Left lung (tissue), 10 donors: ENCODE data around the gene APOE. TPM values are rescaled to one million over a fixed set of nuclear protein-coding genes. Genes with fewer than 3 reads are reported as not detected.
"Not testable (repeated sequence)": the region's sequence is repeated elsewhere in the genome, so short reads cannot be mapped to it uniquely, and the experiment has no call there.

Experiments used
- ATAC-seq: fragments of 200-7000 bp; cut with Tn5 transposase; one replicate; pipeline ENCODE4 v1.9.1; 2020; ENCODE audit warnings: moderate library complexity
- DNase-seq, 4 donors: peaks; one replicate each; pipeline ENCODE4 v3.0.0-alpha.2; 2013 to 2020
- H3K27ac ChIP-seq, 2 donors: fragments of 200-600 bp; sonication (generic) in 1 of 2; one replicate each; pipeline versions ENCODE4 v1.5.0 to v1.8.0; 2020 to 2021
- H3K27me3 ChIP-seq, 2 donors: fragments of 200-600 bp; sonication (generic) in 1 of 2; one replicate each; pipeline versions ENCODE4 v1.5.0 to v1.8.0; 2020 to 2021
- H3K36me3 ChIP-seq, 2 donors: fragments of 200-600 bp; sonication (generic) in 1 of 2; one replicate each; pipeline versions ENCODE4 v1.5.0 to v1.8.0; 2020 to 2021
- H3K4me1 ChIP-seq, 2 donors: fragments of 200-600 bp; one replicate each; pipeline ENCODE4 v1.8.0; 2021
- H3K4me3 ChIP-seq, 2 donors: fragments of 200-600 bp; sonication (generic) in 1 of 2; one replicate each; pipeline versions ENCODE4 v1.5.0 to v1.8.0; 2020 to 2021; ENCODE audit warnings: mild to moderate bottlenecking in 1 of 2
- H3K9me3 ChIP-seq, 2 donors: fragments of 200-600 bp; sonication (generic) in 1 of 2; one replicate each; pipeline versions ENCODE4 v1.5.0 to v1.8.0; 2020 to 2021
- intact Hi-C, 2 donors: fragments of 100-400 bp; cut with DNase I; formaldehyde crosslinking; loops; one replicate each; pipeline versions ENCODE4 v1.11.2 to v1.14.2; 2022
- polyA plus RNA-seq, 6 donors: library from polyadenylated mRNA; unstranded; fragments of 120-200 nt; gene quantifications; one replicate each; pipeline ENCODE4 v1.2.1, GENCODE V29; 2013; ENCODE audit not compliant: insufficient read length in 6 of 6
- total RNA-seq, 2 donors: library from RNA; stranded (reverse); fragmentation: NEBNext Ultra II Directional; extraction: Animal tissue kit (Norgen Biotek cat#: 25700); gene quantifications; one replicate each; pipeline ENCODE4 v1.2.1, GENCODE V29; 2021
- TF ChIP-seq, protein P1 (sequence below), 2 donors: fragments of 200-600 bp; sonication (generic) in 1 of 2; IDR thresholded peaks; one replicate each; pipeline versions ENCODE4 v1.5.0 to v1.8.0; 2021; ENCODE audit warnings: antibody characterized with exemption in 2 of 2
- donor health status: DM: no; HTN: yes; CAD: no.
- donor health status: DM: no; HTN: no; CAD: no.

Gene APOE
- total and polyA plus RNA-seq, 8 donors = 22.6 to 757 (median 37.7) TPM

DNA sequence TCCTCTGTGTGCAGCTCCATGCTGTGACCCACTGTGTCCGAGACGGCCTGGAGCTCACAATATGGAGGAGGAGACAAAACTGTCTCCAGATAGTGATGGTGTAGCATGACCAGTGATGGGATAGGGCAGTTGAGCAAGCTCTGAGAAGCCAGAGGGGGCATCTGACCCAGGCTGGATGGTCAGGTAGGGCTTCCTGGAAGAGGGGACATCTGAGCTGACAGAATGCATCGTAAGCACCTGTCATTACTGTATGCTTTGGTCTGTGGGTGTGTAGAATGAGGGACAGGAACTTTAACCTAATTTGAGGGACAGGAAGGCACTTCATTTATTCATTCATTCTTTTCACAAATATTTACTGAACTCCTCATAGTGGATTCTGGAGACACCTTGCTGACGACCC is 21.0 kb upstream of the APOE start:
- intact Hi-C loops = no loop called here
- Histone ChIP-seq H3K9me3 (no peaks in the 10 kb centered on the region), H3K36me3 (peaks cover 0 to 61% of the 10 kb centered on the region in 2 donors), H3K4me3 (no peak overlapping the region), H3K27ac (no peak overlapping the region), H3K27me3 (no peaks in the 10 kb centered on the region), H3K4me1 (peaks cover under 1 to 5% of the 10 kb centered on the region in 2 donors)
- ATAC-seq = no peak
- TF ChIP-seq, protein P1, sequence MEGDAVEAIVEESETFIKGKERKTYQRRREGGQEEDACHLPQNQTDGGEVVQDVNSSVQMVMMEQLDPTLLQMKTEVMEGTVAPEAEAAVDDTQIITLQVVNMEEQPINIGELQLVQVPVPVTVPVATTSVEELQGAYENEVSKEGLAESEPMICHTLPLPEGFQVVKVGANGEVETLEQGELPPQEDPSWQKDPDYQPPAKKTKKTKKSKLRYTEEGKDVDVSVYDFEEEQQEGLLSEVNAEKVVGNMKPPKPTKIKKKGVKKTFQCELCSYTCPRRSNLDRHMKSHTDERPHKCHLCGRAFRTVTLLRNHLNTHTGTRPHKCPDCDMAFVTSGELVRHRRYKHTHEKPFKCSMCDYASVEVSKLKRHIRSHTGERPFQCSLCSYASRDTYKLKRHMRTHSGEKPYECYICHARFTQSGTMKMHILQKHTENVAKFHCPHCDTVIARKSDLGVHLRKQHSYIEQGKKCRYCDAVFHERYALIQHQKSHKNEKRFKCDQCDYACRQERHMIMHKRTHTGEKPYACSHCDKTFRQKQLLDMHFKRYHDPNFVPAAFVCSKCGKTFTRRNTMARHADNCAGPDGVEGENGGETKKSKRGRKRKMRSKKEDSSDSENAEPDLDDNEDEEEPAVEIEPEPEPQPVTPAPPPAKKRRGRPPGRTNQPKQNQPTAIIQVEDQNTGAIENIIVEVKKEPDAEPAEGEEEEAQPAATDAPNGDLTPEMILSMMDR (IDR thresholded peaks at IDR 0.05) = no peak
- DNase-seq = no peak

DNA sequence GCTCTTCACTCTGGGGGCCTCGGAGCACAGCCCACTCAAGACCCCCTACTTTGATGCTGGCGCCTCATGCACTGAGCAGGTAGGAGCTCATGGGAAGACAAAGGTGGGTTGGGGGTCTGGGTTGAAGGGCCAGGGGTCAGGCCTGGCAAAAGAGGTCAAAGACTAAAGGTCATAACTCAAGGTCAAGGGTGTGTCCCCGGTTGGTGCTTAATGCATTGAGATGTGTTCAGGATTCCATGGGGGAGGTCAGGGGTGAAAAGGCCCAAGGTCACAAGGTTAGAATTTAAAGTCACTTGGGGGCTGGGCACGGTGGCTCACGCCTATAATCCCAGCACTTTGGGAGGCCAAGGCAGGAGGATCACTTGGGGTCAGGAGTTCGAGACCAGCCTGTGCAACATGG is 19.5 kb upstream of the APOE start:
- no peak for ATAC-seq
- Histone ChIP-seq H3K27ac (no peak overlapping the region), H3K4me1 (peaks cover 6 to 8% of the 10 kb centered on the region in 2 donors), H3K9me3 (no peaks in the 10 kb centered on the region), H3K4me3 (no peak overlapping the region), H3K36me3 (peaks cover 0 to 54% of the 10 kb centered on the region in 2 donors), H3K27me3 (no peaks in the 10 kb centered on the region)
- TF ChIP-seq, protein P1 (IDR thresholded peaks at IDR 0.05) = no peak
- intact Hi-C loops = no loop called here
- no peak for DNase-seq

DNA sequence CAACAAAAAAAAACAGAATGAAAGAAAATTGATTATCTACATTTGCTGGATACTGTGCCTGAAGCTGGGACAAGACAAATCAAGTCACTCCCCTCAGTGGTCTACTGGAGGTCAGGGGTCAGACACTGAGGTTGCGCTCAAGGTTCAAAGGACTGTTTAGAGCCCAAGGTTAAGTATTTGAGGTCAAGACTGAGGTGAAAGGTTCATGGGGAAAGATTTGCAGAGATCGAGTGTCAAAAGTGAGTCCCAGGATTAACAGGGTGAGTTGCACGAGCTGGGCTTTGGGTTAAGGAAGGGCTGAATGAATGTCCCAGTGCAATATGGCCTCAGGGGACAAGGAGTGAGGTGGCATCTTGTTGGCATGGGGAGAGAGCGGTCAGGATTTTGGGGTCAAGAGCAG is 17.9 kb upstream of the APOE start:
- no peak overlapping the region for H3K27ac ChIP-seq
- peaks cover 0 to 53% of the 10 kb centered on the region in 2 donors for H3K36me3 ChIP-seq
- TF ChIP-seq, protein P1 (IDR thresholded peaks at IDR 0.05) = no peak
- ATAC-seq = no peak
- no peaks in the 10 kb centered on the region for H3K9me3 ChIP-seq
- no peak overlapping the region for H3K4me3 ChIP-seq
- no peak for DNase-seq
- H3K4me1 ChIP-seq = peaks cover 16 to 22% of the 10 kb centered on the region in 2 donors
- H3K27me3 ChIP-seq = no peaks in the 10 kb centered on the region
- intact Hi-C loops = no loop called here

DNA sequence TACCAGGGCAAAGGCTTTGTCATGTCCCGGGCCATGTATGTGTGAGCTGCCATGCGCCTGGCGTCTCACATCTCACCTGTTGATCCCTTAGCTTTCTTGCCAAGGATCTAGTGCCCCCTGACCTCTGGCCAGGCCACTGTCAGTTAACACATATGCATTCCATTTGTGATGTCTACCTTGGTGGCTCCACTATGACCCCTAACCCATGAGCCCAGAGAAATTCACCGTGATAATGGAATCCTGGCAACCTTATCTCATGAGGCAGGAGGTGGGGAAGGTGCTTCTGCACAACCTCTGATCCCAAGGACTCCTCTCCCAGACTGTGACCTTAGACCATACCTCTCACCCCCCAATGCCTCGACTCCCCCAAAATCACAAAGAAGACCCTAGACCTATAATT is 17.3 kb upstream of the APOE start:
- ATAC-seq, H3K4me3 ChIP-seq, H3K27ac ChIP-seq, DNase-seq, intact Hi-C loops, H3K9me3 ChIP-seq, H3K27me3 ChIP-seq: not testable (repeated sequence)
- H3K36me3 ChIP-seq = peaks cover 0 to 53% of the 10 kb centered on the region in 2 donors
- H3K4me1 ChIP-seq = peaks cover 16 to 29% of the 10 kb centered on the region in 2 donors

DNA sequence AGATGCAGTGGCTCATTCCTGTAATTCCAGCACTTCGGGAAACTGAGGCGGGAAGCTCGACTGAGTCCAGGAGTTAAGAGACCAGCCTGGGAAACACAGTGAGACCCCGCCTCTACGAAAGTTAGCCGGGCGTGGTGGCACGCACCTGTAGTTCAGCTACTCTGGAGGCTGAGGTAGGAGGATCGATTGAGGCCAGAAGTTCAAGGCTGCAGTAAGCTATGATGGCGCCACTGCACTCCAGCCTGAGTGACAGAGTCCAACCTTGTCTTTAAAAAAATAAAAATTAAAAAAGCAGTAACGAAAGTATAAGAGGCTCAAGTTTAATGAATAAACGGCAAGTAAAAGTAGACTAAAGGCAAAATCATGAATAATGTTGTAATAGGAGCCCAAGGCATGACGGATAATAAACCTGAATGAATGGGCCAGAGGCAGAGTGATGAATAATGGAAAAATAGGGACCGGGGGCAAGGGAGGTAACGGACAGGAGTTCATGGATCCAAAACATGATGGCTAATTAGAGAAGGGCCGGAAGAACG is 15.7 kb upstream of the APOE start:
- TF ChIP-seq, protein P1 (IDR thresholded peaks at IDR 0.05) = no peak
- H3K36me3 ChIP-seq = peaks cover 0 to 57% of the 10 kb centered on the region in 2 donors
- peak overlapping the region; percentile 48 to 80 for H3K4me3 ChIP-seq
- H3K4me1 ChIP-seq = peaks cover 16 to 31% of the 10 kb centered on the region in 2 donors
- ATAC-seq (no peak), DNase-seq (no peak)
- peak overlapping the region in 1 of 2 donors; percentile 95 for H3K27ac ChIP-seq
- no peaks in the 10 kb centered on the region for H3K9me3 ChIP-seq
- H3K27me3 ChIP-seq = no peaks in the 10 kb centered on the region
- intact Hi-C loops = no loop called here
